Progenitor cell of endocrine pancreas (in vitro differentiated cells): ENCODE measurements around the gene GPNMB. TPM values are rescaled to one million over a fixed set of nuclear protein-coding genes. Genes with fewer than 3 reads are reported as not detected.

Experiments
- DNase-seq: peaks from one replicate; pipeline ENCODE4 v3.0.0; 2021; ENCODE audit warnings: low spot score; ENCODE audit not compliant: unreplicated experiment
- H3K27ac Mint-ChIP-seq: 2 replicates; pipeline ENCODE4 v1.8.0; 2021; ENCODE audit warnings: mild to moderate bottlenecking, moderate library complexity, mixed read lengths
- H3K27me3 Mint-ChIP-seq: 2 replicates; pipeline ENCODE4 v1.8.0; 2021; ENCODE audit warnings: mixed read lengths
- H3K36me3 Mint-ChIP-seq: 2 replicates; pipeline ENCODE4 v1.8.0; 2022; ENCODE audit warnings: mixed read lengths; ENCODE audit not compliant: insufficient read depth
- H3K4me1 Mint-ChIP-seq: 2 replicates; pipeline ENCODE4 v1.8.0; 2021; ENCODE audit warnings: low read depth, mixed read lengths
- H3K4me3 Mint-ChIP-seq: 2 replicates; pipeline ENCODE4 v1.8.0; 2021; ENCODE audit warnings: low read depth, mild to moderate bottlenecking, moderate library complexity, mixed read lengths
- H3K9me3 Mint-ChIP-seq: 2 replicates; pipeline ENCODE4 v1.8.0; 2021; ENCODE audit warnings: low read depth, mixed read lengths
- CTCF ChIP-seq: fragments of 200-600 bp; sonication (generic); IDR thresholded peaks from one replicate; pipeline ENCODE4 v1.5.0; 2021; ENCODE audit warnings: antibody characterized with exemption, mild to moderate bottlenecking; ENCODE audit not compliant: unreplicated experiment
- total RNA-seq: library from RNA; stranded (reverse); gene quantifications from 2 replicates; pipeline ENCODE4 v1.2.1, GENCODE V29; 2021

The GPNMB gene
- total RNA-seq, 1 donor from 2014 or later = 0.98 TPM

GRCh38 chr7:23315366-23315765 lies 68.8 kb downstream of the GPNMB start:
- Mint-ChIP-seq H3K36me3 (peaks cover 34% of the 10 kb centered on the region), H3K27me3 (no peaks in the 10 kb centered on the region), H3K27ac (no peak overlapping the region), H3K9me3 (no peaks in the 10 kb centered on the region), H3K4me1 (peaks cover 5% of the 10 kb centered on the region), H3K4me3 (no peak overlapping the region)
- DNase-seq = no peak
- TF ChIP-seq CTCF = no peak

Other genes with a start within 250 kb of the GPNMB start
- 65.2 and 66.0 TPM in 2 replicates for gene HYCC1, start 232.6 kb upstream of the GPNMB start, total RNA-seq
- gene KLHL7, start 141.0 kb upstream of the GPNMB start, total RNA-seq = 64.2 and 68.9 TPM in 2 replicates
- 47.3 and 49.8 TPM in 2 replicates for gene NUP42, start 64.7 kb upstream of the GPNMB start, total RNA-seq
- 47.2 and 50.4 TPM in 2 replicates for gene MALSU1, start 52.6 kb downstream of the GPNMB start, total RNA-seq
- gene IGF2BP3, start 223.7 kb downstream of the GPNMB start, total RNA-seq = 96.9 and 107 TPM in 2 replicates